Natural killer cell (primary cell): Measurements from ENCODE around the gene ADAM33. TPM values are rescaled to one million over a fixed set of nuclear protein-coding genes. Genes with fewer than 3 reads are reported as not detected.

Experiments used
- ATAC-seq, 3 donors: fragments of 150-1000 bp in 2 of 3; fragments of 200-7000 bp in 1 of 3; cut with Tn5 transposase; 1 replicate in 1 of 3; 2 replicates in 2 of 3; pipeline ENCODE4 v1.10.0; 2021; ENCODE audit warnings: mild to moderate bottlenecking in 2 of 3, moderate library complexity in 2 of 3
- DNase-seq, 2 donors: peaks; one replicate each; pipeline versions ENCODE4 v3.0.0 to v3.0.0-alpha.2; 2013 to 2021; ENCODE audit warnings: mixed read lengths in 1 of 2
- H3K27ac ChIP-seq: one replicate; pipeline ENCODE4 v1.5.1; 2013; ENCODE audit warnings: mild to moderate bottlenecking, low read length
- H3K27me3 ChIP-seq: one replicate; pipeline ENCODE4 v1.6.1; 2013; ENCODE audit warnings: low read length; ENCODE audit not compliant: control insufficient read depth, insufficient read depth
- H3K36me3 ChIP-seq: one replicate; pipeline ENCODE4 v1.6.1; 2013; ENCODE audit warnings: low read length; ENCODE audit not compliant: control insufficient read depth, insufficient read depth
- H3K4me1 ChIP-seq: one replicate; pipeline ENCODE4 v1.6.1; 2013; ENCODE audit warnings: low read length; ENCODE audit not compliant: control insufficient read depth, insufficient read depth
- H3K4me3 ChIP-seq: one replicate; pipeline ENCODE4 v1.5.1; 2013; ENCODE audit warnings: low read length
- H3K9me3 ChIP-seq: one replicate; pipeline ENCODE4 v1.6.1; 2013; ENCODE audit warnings: low read length; ENCODE audit not compliant: control insufficient read depth, insufficient read depth
- H3K27ac Mint-ChIP-seq, 2 donors: one replicate each; pipeline ENCODE4 v1.8.0; 2022; ENCODE audit warnings: mild to moderate bottlenecking in 2 of 2, mixed read lengths in 2 of 2, moderate library complexity in 1 of 2
- H3K27me3 Mint-ChIP-seq, 2 donors: one replicate each; pipeline ENCODE4 v1.8.0; 2022; ENCODE audit warnings: low read depth in 2 of 2, mixed read lengths in 2 of 2
- H3K36me3 Mint-ChIP-seq: one replicate; pipeline ENCODE4 v1.8.0; 2022; ENCODE audit warnings: mixed read lengths
- H3K4me1 Mint-ChIP-seq, 2 donors: one replicate each; pipeline ENCODE4 v1.8.0; 2022; ENCODE audit warnings: mixed read lengths in 2 of 2
- H3K4me3 Mint-ChIP-seq: one replicate; pipeline ENCODE4 v1.8.0; 2022; ENCODE audit warnings: mild to moderate bottlenecking, moderate library complexity, mixed read lengths
- H3K9me3 Mint-ChIP-seq, 2 donors: one replicate each; pipeline ENCODE4 v1.8.0; 2022; ENCODE audit warnings: mixed read lengths in 2 of 2
- WGBS: methylation state at CpG from one replicate; pipeline ENCODE4 v1.1.7; 2013; ENCODE audit warnings: missing lambda C conversion rate; ENCODE audit not compliant: insufficient coverage; 5-methylcytosine and 5-hydroxymethylcytosine counted together
- intact Hi-C: fragments of 100-400 bp; cut with micrococcal nuclease; formaldehyde crosslinking; loops from one replicate; pipeline ENCODE4 v1.14.2; 2022
- total RNA-seq, 4 donors: library from RNA; stranded (reverse); fragments of 120-200 nt in 1 of 4; gene quantifications; one replicate each; pipeline versions ENCODE4 v1.2.3 to v1.2.4, GENCODE V29; 2013 to 2022
- TF ChIP-seq, protein P1 (sequence below): fragments of 200-600 bp; IDR thresholded peaks from one replicate; pipeline ENCODE4 v1.8.0; 2022; ENCODE audit warnings: antibody characterized with exemption

The ADAM33 gene
- total RNA-seq, 3 donors from 2014 or later (not counting 1 experiment from before 2014, with no cell fraction given), result not detected

DNA sequence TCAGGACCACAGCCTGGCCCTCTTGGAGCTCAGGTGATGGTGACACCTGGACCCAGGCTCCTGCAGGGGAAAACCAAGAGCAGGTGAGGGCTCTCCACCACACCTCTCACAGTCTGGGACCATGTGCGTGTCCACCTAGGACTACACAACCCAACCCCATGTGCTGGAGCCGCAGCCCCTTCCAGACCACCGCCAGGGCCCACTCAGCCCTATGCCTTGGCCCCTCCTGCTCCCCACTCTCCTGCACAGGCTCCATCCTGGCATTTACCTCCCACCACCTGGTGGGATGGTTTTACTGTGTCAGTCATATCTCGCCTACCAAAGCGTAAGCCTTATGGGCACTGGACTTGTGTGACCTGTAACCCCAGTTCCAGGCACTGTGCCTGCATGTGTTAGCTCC lies 13.1 kb upstream of the ADAM33 start:
- Histone ChIP-seq H3K27ac (no peak overlapping the region), H3K4me3 (no peak overlapping the region), H3K36me3 (no peaks in the 10 kb centered on the region), H3K4me1 (no peaks in the 10 kb centered on the region), H3K27me3 (no peaks in the 10 kb centered on the region), H3K9me3 (peaks cover 7% of the 10 kb centered on the region)
- DNase-seq (no peak), ATAC-seq (no peak)
- Mint-ChIP-seq H3K27ac (no peak overlapping the region), H3K27me3 (no peaks in the 10 kb centered on the region), H3K4me3 (no peak overlapping the region), H3K36me3 (no peaks in the 10 kb centered on the region), H3K9me3 (no peaks in the 10 kb centered on the region), H3K4me1 (no peaks in the 10 kb centered on the region)
- WGBS, result 94% methylated on average over 5 of the region's 5 CpGs
- TF ChIP-seq, protein P1, sequence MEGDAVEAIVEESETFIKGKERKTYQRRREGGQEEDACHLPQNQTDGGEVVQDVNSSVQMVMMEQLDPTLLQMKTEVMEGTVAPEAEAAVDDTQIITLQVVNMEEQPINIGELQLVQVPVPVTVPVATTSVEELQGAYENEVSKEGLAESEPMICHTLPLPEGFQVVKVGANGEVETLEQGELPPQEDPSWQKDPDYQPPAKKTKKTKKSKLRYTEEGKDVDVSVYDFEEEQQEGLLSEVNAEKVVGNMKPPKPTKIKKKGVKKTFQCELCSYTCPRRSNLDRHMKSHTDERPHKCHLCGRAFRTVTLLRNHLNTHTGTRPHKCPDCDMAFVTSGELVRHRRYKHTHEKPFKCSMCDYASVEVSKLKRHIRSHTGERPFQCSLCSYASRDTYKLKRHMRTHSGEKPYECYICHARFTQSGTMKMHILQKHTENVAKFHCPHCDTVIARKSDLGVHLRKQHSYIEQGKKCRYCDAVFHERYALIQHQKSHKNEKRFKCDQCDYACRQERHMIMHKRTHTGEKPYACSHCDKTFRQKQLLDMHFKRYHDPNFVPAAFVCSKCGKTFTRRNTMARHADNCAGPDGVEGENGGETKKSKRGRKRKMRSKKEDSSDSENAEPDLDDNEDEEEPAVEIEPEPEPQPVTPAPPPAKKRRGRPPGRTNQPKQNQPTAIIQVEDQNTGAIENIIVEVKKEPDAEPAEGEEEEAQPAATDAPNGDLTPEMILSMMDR, result no peak
- intact Hi-C loops, result no loop called here

DNA sequence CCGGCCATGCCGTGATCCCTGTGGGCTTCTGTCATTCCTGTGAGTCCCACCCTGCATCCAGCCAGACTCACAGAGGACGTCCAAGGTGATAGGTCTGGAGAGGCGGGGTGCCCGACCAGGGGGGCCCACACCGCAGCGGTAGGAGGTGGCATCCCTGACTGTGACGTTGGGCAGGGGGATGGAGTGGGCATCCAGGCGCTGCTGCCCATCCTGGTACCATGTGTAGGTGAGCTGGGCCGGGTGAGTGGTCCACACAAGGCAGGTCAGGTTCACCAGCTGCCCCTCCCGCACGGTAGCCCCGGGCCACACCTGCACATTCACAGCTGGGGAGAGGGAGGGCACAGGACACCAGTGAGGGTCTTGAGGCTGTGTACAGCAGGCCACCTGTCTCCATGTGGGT lies 11.6 kb upstream of the ADAM33 start:
- no peaks in the 10 kb centered on the region for H3K4me1 Mint-ChIP-seq
- Histone ChIP-seq H3K27ac (no peak overlapping the region), H3K4me1 (no peaks in the 10 kb centered on the region), H3K9me3 (peaks cover 7% of the 10 kb centered on the region), H3K27me3 (no peaks in the 10 kb centered on the region), H3K36me3 (no peaks in the 10 kb centered on the region), H3K4me3 (no peak overlapping the region)
- no peaks in the 10 kb centered on the region for H3K9me3 Mint-ChIP-seq
- TF ChIP-seq, protein P1, result no peak
- ATAC-seq (no peak), DNase-seq (no peak)
- H3K27me3 Mint-ChIP-seq, result no peaks in the 10 kb centered on the region
- no peaks in the 10 kb centered on the region for H3K36me3 Mint-ChIP-seq
- H3K27ac Mint-ChIP-seq, result no peak overlapping the region
- intact Hi-C loops, result no loop called here
- H3K4me3 Mint-ChIP-seq, result no peak overlapping the region
- WGBS, result 92% methylated on average over 13 of the region's 13 CpGs

DNA sequence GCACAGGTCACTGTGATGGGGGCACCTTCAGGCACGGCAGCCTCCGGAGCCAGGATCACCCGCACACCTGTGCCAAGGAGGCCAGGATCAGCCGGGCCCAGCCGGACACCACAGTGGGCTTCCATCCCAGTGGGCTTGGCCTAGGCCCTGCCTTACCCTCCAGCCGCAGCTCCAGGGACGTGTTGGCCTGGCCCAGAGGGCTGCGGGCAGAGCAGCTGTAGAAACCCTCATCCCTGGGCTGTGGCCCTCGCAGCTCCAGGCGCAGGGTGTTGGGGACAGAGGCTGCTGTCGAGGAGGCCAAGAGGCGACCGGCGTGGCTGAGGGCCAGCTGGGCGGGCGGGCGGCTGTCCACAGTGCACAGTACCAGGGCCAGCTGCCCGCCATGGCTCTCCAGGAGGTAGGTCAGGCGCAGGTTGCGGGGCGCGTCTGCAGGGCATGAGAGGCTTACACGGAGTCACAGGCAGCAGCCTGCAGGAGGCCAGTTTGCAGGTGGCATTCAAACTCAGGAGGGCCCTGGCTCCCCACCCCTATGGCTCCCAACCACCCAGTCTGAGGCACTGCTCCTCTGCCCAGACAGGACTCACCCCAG lies 11.0 kb upstream of the ADAM33 start:
- no peaks in the 10 kb centered on the region for H3K27me3 ChIP-seq
- H3K27ac ChIP-seq, result no peak overlapping the region
- DNase-seq, result no peak
- no peaks in the 10 kb centered on the region for H3K36me3 ChIP-seq
- H3K9me3 ChIP-seq, result peaks cover 7% of the 10 kb centered on the region
- ATAC-seq, result peak in 1 of 3 donors; percentile 12
- no peak overlapping the region for H3K27ac Mint-ChIP-seq
- no peak overlapping the region for H3K4me3 ChIP-seq
- no peaks in the 10 kb centered on the region for H3K9me3 Mint-ChIP-seq
- H3K4me1 Mint-ChIP-seq, result no peaks in the 10 kb centered on the region
- H3K4me1 ChIP-seq, result no peaks in the 10 kb centered on the region
- H3K4me3 Mint-ChIP-seq, result no peak overlapping the region
- H3K27me3 Mint-ChIP-seq, result peaks cover 0 to 3% of the 10 kb centered on the region in 2 donors
- 89% methylated on average over 23 of the region's 23 CpGs for WGBS
- H3K36me3 Mint-ChIP-seq, result no peaks in the 10 kb centered on the region
- intact Hi-C loops, result no loop called here
- TF ChIP-seq, protein P1, result no peak

DNA sequence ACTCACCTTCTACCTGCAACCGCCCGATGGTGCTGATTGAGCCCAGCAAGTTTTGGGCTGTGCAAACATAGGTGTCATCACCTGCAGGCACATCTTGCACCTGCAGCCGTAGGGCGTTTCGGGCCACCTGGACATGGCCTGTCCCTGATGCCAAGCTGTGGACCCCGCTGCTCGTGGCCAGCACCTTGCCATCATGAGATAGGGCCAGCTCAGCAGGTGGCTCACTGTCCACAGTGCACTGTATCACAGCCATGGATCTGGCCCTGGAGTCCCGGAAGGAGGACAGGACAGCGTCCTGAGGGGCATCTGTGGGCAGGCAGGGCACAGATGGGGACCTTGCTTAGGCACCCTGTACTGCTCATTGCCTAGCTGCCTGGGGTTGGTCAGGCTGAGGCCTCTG lies 10.1 kb upstream of the ADAM33 start:
- WGBS, result 86% methylated on average over 9 of the region's 9 CpGs
- intact Hi-C loops, result no loop called here
- no peak for ATAC-seq

More for the DNA sequence above, 10.1 kb upstream of the ADAM33 start:
- Mint-ChIP-seq H3K27me3 (peaks cover 3 to 4% of the 10 kb centered on the region in 2 donors), H3K4me1 (no peaks in the 10 kb centered on the region), H3K36me3 (no peaks in the 10 kb centered on the region), H3K4me3 (no peak overlapping the region), H3K27ac (no peak overlapping the region), H3K9me3 (no peaks in the 10 kb centered on the region)
- no peak overlapping the region for H3K4me3 ChIP-seq
- no peak overlapping the region for H3K27ac ChIP-seq
- TF ChIP-seq, protein P1, result no peak
- H3K4me1 ChIP-seq, result no peaks in the 10 kb centered on the region
- H3K9me3 ChIP-seq, result peaks cover 7% of the 10 kb centered on the region
- no peaks in the 10 kb centered on the region for H3K27me3 ChIP-seq
- no peaks in the 10 kb centered on the region for H3K36me3 ChIP-seq
- DNase-seq, result no peak
